Muscle layer of duodenum (tissue), 2 donors: ENCODE data around the gene KANSL1L.

Experiments used
- H3K27ac ChIP-seq: one replicate; pipeline ENCODE4 v1.7.0; 2013; ENCODE audit warnings: mild to moderate bottlenecking, low read length
- H3K27me3 ChIP-seq: one replicate; pipeline ENCODE4 v1.7.0; 2013; ENCODE audit warnings: low read depth, mild to moderate bottlenecking, control low read depth, low read length
- H3K36me3 ChIP-seq, 2 donors: one replicate each; pipeline ENCODE4 v1.7.0; 2013; ENCODE audit warnings: low read length in 2 of 2, control low read depth in 1 of 2, mild to moderate bottlenecking in 1 of 2; ENCODE audit not compliant: insufficient read depth in 2 of 2, control insufficient read depth in 1 of 2
- H3K4me1 ChIP-seq, 2 donors: one replicate each; pipeline ENCODE4 v1.7.0; 2013; ENCODE audit warnings: low read length in 2 of 2, mild to moderate bottlenecking in 2 of 2, control low read depth in 1 of 2, moderate library complexity in 1 of 2; ENCODE audit not compliant: insufficient read depth in 2 of 2, control insufficient read depth in 1 of 2
- H3K4me3 ChIP-seq, 2 donors: one replicate each; pipeline ENCODE4 v1.7.0; 2013; ENCODE audit warnings: low read length in 2 of 2, low read depth in 1 of 2, mild to moderate bottlenecking in 1 of 2
- H3K9me3 ChIP-seq, 2 donors: one replicate each; pipeline ENCODE4 v1.7.0; 2013; ENCODE audit warnings: low read length in 2 of 2, control low read depth in 1 of 2, mild to moderate bottlenecking in 1 of 2; ENCODE audit not compliant: control insufficient read depth in 1 of 2
- donor health status: healthy.

KANSL1L gene

GRCh38 chr2:209988010-209988409, 183.2 kb downstream of the KANSL1L start:
- no peak overlapping the region for H3K27ac ChIP-seq
- H3K4me1 ChIP-seq: no peaks in the 10 kb centered on the region
- no peaks in the 10 kb centered on the region for H3K36me3 ChIP-seq
- H3K4me3 ChIP-seq: no peak overlapping the region
- no peaks in the 10 kb centered on the region for H3K27me3 ChIP-seq
- no peaks in the 10 kb centered on the region for H3K9me3 ChIP-seq

DNA sequence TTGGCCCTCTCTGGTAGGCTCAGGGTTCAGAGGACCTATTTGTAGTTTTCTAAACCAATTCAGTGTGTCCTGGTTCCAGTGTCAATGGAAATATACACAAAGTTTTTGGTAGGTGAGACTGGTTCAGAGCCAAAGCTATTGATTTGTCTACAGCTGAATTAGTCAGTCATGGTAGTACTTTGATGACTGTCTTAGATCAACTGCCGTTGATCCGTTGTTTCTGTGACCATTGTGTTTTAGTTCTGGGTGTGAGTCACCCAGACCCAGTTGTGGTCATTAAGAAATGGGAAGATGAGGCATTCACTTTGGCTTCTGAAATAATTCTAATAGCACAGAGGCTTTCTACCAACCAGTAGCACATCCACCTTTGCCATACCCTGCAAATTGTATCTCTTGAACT, 184.8 kb downstream of the KANSL1L start:
- Histone ChIP-seq H3K27ac (no peak overlapping the region), H3K4me3 (no peak overlapping the region), H3K27me3 (no peaks in the 10 kb centered on the region), H3K36me3 (no peaks in the 10 kb centered on the region), H3K9me3 (no peaks in the 10 kb centered on the region), H3K4me1 (no peaks in the 10 kb centered on the region)

DNA sequence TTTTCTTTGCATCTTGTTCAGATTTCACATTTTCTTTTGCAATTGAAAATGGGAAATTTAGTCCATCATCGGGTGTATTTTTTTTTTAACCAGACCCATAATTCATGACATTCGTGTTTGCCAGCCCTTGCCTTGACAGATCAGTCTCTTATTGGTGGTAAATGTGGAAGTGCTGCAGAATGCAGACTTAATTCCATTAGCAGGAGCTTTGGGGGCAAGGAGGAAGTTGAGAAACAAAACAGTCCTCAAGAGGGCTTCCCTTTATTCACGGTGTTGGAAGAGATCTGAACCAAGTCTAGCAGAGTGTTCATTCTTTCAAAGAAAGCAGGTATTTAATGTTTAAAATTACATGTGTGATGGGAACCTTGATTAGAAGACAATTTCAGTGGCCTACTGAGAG, 185.3 kb downstream of the KANSL1L start:
- H3K4me1 ChIP-seq: no peaks in the 10 kb centered on the region

GRCh38 chr2:209984291-209984690, 186.9 kb downstream of the KANSL1L start:
- Histone ChIP-seq H3K9me3 (no peaks in the 10 kb centered on the region), H3K4me3 (no peak overlapping the region), H3K27me3 (no peaks in the 10 kb centered on the region), H3K36me3 (no peaks in the 10 kb centered on the region), H3K27ac (no peak overlapping the region), H3K4me1 (no peaks in the 10 kb centered on the region)

More for the DNA sequence above, 185.3 kb downstream of the KANSL1L start:
- Histone ChIP-seq H3K9me3 (no peaks in the 10 kb centered on the region), H3K4me3 (no peak overlapping the region), H3K27me3 (no peaks in the 10 kb centered on the region), H3K36me3 (no peaks in the 10 kb centered on the region), H3K27ac (no peak overlapping the region)

DNA sequence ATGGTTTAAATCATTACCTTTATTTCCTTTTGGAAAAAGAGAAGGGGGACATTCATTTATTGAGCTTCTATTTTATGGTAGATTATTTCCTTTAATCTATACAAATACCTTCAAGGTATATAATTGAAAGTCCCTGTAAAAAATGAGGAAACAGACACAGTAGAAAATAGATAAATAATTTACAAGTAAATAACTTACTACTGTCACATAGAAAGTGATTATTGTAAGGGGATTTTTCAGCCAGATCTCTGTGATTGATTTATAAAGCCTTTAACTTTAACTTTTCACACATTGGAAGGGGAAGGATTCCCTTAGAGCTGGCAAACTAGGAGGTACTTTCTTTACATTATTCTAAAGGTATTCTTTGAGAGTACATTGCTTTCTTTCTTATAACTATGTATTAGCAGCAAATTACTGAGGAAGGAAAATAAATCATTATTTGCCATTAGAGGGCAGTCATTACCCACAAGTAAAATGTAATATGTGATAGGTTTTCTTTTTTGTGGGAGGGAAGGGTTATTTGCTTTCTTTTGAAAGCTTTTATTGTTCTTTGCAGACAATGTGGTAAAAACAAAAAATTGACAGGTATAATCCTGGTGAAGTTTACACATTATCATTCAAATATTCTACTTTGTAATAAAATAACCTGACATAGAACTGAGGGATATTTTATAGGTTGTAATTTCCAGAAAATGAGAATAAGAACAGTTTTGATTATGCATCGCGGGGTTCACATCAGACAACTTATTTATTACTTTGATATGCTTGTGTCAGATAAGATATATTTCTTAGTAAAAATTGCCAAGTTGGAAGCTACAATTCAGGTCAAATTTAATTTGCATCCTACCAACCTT, 193.6 kb downstream of the KANSL1L start:
- Histone ChIP-seq H3K27ac (no peak overlapping the region), H3K27me3 (no peaks in the 10 kb centered on the region), H3K9me3 (no peaks in the 10 kb centered on the region), H3K4me3 (no peak overlapping the region), H3K36me3 (no peaks in the 10 kb centered on the region), H3K4me1 (no peaks in the 10 kb centered on the region)

DNA sequence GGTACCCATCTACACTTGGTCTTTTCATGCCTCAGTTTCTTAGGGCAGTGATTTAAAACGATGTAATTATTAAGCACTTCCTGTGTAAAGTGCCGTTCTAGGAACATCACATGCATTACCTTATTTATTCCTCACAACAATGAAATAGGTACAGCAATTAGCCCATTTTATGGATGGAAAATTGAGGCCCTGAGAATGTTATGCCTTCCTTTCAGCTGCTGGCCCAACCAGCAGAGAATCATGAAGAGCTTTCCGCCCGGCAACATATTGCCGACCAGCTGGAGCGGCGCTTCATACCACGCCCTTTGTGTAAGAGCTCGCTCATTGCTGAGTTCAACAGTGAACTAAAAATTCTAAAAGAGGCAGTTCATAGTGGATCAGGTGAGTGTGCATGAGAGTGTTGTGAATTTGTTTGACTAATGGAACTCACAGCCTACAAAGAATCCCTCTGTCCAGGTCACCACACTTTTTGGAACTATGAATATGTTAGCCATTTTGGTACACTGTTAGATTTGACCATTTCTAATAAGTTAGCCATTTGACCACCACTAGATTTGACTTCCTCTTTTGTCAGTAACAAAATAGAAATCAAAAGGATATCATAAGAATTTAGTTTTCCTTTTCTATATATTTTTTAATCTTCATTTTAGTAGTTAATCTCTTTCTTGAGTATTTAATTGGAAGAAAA, 194.4 kb downstream of the KANSL1L start:
- H3K27me3 ChIP-seq: no peaks in the 10 kb centered on the region
- H3K4me3 ChIP-seq: no peak overlapping the region
- H3K4me1 ChIP-seq: no peaks in the 10 kb centered on the region

GRCh38 chr2:209974576-209974975, 196.6 kb downstream of the KANSL1L start:
- Histone ChIP-seq H3K4me1 (no peaks in the 10 kb centered on the region), H3K9me3 (no peaks in the 10 kb centered on the region), H3K27me3 (no peaks in the 10 kb centered on the region), H3K27ac (no peak overlapping the region), H3K4me3 (no peak overlapping the region), H3K36me3 (no peaks in the 10 kb centered on the region)

More for the DNA sequence above, 194.4 kb downstream of the KANSL1L start:
- H3K36me3 ChIP-seq: no peaks in the 10 kb centered on the region
- no peaks in the 10 kb centered on the region for H3K9me3 ChIP-seq
- H3K27ac ChIP-seq: no peak overlapping the region

DNA sequence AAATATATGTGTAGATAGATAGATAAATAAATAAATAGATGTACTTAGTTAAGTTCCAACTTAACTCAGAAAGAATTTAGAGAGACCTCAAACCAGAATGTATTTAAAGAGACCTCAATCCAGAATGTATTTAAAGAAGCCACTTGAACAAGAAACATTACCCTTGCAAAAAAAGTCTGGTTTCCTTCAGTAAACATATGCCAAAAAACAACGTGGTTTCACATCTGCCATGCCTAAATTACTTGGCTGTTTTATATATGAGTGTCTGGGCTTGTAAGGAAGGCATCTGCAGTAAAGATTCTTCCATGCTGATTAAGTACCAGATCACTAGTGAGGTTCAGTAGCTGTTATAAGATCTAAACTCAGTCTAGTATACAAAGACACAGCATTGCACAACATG, 197.9 kb downstream of the KANSL1L start:
- no peaks in the 10 kb centered on the region for H3K9me3 ChIP-seq
- H3K4me3 ChIP-seq: no peak overlapping the region
- no peaks in the 10 kb centered on the region for H3K4me1 ChIP-seq
- H3K27me3 ChIP-seq: no peaks in the 10 kb centered on the region
- no peak overlapping the region for H3K27ac ChIP-seq
- no peaks in the 10 kb centered on the region for H3K36me3 ChIP-seq
